GM23338 (cell line): ENCODE data around the gene MAPK7. TPM values are rescaled to one million over a fixed set of nuclear protein-coding genes. Genes with fewer than 3 reads are reported as not detected.

Experiments
- ATAC-seq: fragments of 200-7000 bp; cut with Tn5 transposase; 3 replicates; pipeline ENCODE4 v1.9.1; 2020
- DNase-seq: peaks from one replicate; pipeline ENCODE4 v3.0.0-alpha.2; 2015; ENCODE audit warnings: low spot score
- H2AFZ ChIP-seq: fragments of 200-600 bp; sonication (generic); 2 replicates; pipeline ENCODE4 v1.8.0; 2016; ENCODE audit warnings: antibody characterized with exemption, mild to moderate bottlenecking, moderate library complexity
- H3F3A ChIP-seq: fragments of 200-600 bp; sonication (generic); replicated peaks from 2 replicates; pipeline ENCODE4 v1.8.0; 2017; ENCODE audit warnings: antibody characterized with exemption, mixed run types, low read depth
- H3K27ac ChIP-seq: fragments of 200-600 bp; sonication (generic); 2 replicates; pipeline ENCODE4 v1.6.1; 2016; ENCODE audit warnings: low read depth
- H3K27me3 ChIP-seq: fragments of 200-600 bp; sonication (generic); 2 replicates; pipeline ENCODE4 v1.8.0; 2016; ENCODE audit warnings: mild to moderate bottlenecking, mixed run types, moderate library complexity; ENCODE audit not compliant: insufficient read depth
- H3K36me3 ChIP-seq: fragments of 200-600 bp; sonication (generic); 2 replicates; pipeline ENCODE4 v1.8.0; 2016; ENCODE audit warnings: mild to moderate bottlenecking; ENCODE audit not compliant: insufficient read depth
- H3K4me1 ChIP-seq: fragments of 200-600 bp; sonication (generic); 2 replicates; pipeline ENCODE4 v1.8.0; 2016; ENCODE audit warnings: mild to moderate bottlenecking, moderate library complexity; ENCODE audit not compliant: insufficient read depth
- H3K4me2 ChIP-seq: fragments of 200-600 bp; sonication (generic); 2 replicates; pipeline ENCODE4 v1.7.1; 2017; ENCODE audit warnings: mixed run types
- H3K4me3 ChIP-seq: fragments of 200-600 bp; sonication (generic); 2 replicates; pipeline ENCODE4 v1.6.1; 2016; ENCODE audit warnings: mixed run types
- H3K79me2 ChIP-seq: fragments of 200-600 bp; sonication (generic); replicated peaks from 2 replicates; pipeline ENCODE4 v1.8.0; 2017; ENCODE audit warnings: mild to moderate bottlenecking; ENCODE audit not compliant: insufficient read depth
- H3K9me2 ChIP-seq: fragments of 200-600 bp; sonication (generic); 2 replicates; pipeline ENCODE4 v1.8.0; 2017; ENCODE audit not compliant: insufficient read depth
- H4K20me1 ChIP-seq: fragments of 200-600 bp; sonication (generic); replicated peaks from 2 replicates; pipeline ENCODE4 v1.8.0; 2017; ENCODE audit warnings: mild to moderate bottlenecking; ENCODE audit not compliant: insufficient read depth
- H3K27ac Mint-ChIP-seq: 2 replicates; pipeline ENCODE4 v1.8.0; 2020; ENCODE audit warnings: inconsistent platforms, mild to moderate bottlenecking, moderate library complexity, mixed read lengths
- H3K27me3 Mint-ChIP-seq: 3 replicates; pipeline ENCODE4 v1.8.0; 2022; ENCODE audit warnings: low read depth, mild to moderate bottlenecking, moderate library complexity, mixed read lengths, inconsistent platforms; ENCODE audit not compliant: insufficient read depth, poor library complexity
- H3K36me3 Mint-ChIP-seq: 3 replicates; pipeline ENCODE4 v1.8.0; 2021; ENCODE audit warnings: low read depth, mild to moderate bottlenecking, inconsistent platforms, moderate library complexity, mixed read lengths
- H3K4me1 Mint-ChIP-seq: 3 replicates; pipeline ENCODE4 v1.8.0; 2020; ENCODE audit warnings: mild to moderate bottlenecking, inconsistent platforms, mixed read lengths
- H3K4me3 Mint-ChIP-seq: 3 replicates; pipeline ENCODE4 v1.8.0; 2021; ENCODE audit warnings: moderate library complexity, mild to moderate bottlenecking, inconsistent platforms, mixed read lengths
- H3K9me3 Mint-ChIP-seq: 3 replicates; pipeline ENCODE4 v1.8.0; 2020; ENCODE audit warnings: moderate library complexity, mild to moderate bottlenecking, inconsistent platforms, mixed read lengths
- CREB1 ChIP-seq: fragments of 250-450 bp; sonication (Bioruptor Pico); IDR thresholded peaks from 2 replicates; pipeline ENCODE4 v1.5.0; 2020; ENCODE audit warnings: low read depth, mild to moderate bottlenecking, moderate library complexity
- EZH2 ChIP-seq: fragments of 200-600 bp; sonication (generic); IDR thresholded peaks from one replicate; pipeline ENCODE4 v1.8.0; 2017; ENCODE audit warnings: antibody characterized with exemption, mild to moderate bottlenecking, low read depth; ENCODE audit not compliant: unreplicated experiment
- EZH2phosphoT487 ChIP-seq: fragments of 200-600 bp; sonication (generic); IDR thresholded peaks from one replicate; pipeline ENCODE4 v1.8.1; 2018; ENCODE audit warnings: antibody characterized with exemption; ENCODE audit not compliant: unreplicated experiment
- JUNB ChIP-seq: IDR thresholded peaks from one replicate; pipeline ENCODE4 v1.6.1; 2016; ENCODE audit warnings: antibody characterized with exemption; ENCODE audit not compliant: unreplicated experiment
- NANOG ChIP-seq: IDR thresholded peaks from 2 replicates; pipeline ENCODE4 v1.6.1; 2016; ENCODE audit warnings: antibody characterized with exemption, borderline replicate concordance
- POLR2AphosphoS5 ChIP-seq: IDR thresholded peaks from 2 replicates; pipeline ENCODE4 v1.6.1; 2016; ENCODE audit warnings: antibody characterized with exemption, low read depth
- STAT1 ChIP-seq: IDR thresholded peaks from one replicate; pipeline ENCODE4 v1.6.1; 2016; ENCODE audit warnings: antibody characterized with exemption; ENCODE audit not compliant: unreplicated experiment
- ZNF114 ChIP-seq: fragments of 250-450 bp; sonication (Bioruptor Pico); IDR thresholded peaks from 2 replicates; pipeline ENCODE4 v1.5.0; 2020; ENCODE audit warnings: mild to moderate bottlenecking, moderate library complexity
- ZNF331 ChIP-seq: fragments of 250-450 bp; sonication (Bioruptor Pico); IDR thresholded peaks from 2 replicates; pipeline ENCODE4 v1.5.0; 2020; ENCODE audit warnings: low read depth, mild to moderate bottlenecking, moderate library complexity
- polyA plus RNA-seq: library from polyadenylated mRNA; unstranded; fragments of >200 nt; fragmentation: Nextera tagmentation; extraction: Ambion mirVana; gene quantifications from 2 replicates; pipeline ENCODE4 v1.2.1, GENCODE V29; 2016
- total RNA-seq: library from RNA; depleted of rRNA; stranded (reverse); fragments of >200 nt; shearing (Covaris generic); gene quantifications from 2 replicates; pipeline ENCODE4 v1.2.3, GENCODE V29; 2014
- TF ChIP-seq, protein P1 (sequence below), 2 experiments: fragments of 200-600 bp in 1 of 2; sonication (generic) in 1 of 2; conservative IDR thresholded peaks; 2 replicates each; pipeline versions ENCODE4 v1.5.1 to v1.6.1; 2016 to 2017; ENCODE audit warnings: antibody characterized with exemption in 2 of 2, low read depth in 2 of 2, mild to moderate bottlenecking in 2 of 2, moderate library complexity in 1 of 2
- TF ChIP-seq, protein P2 (sequence below): IDR thresholded peaks from 2 replicates; pipeline ENCODE4 v1.6.1; 2016; ENCODE audit warnings: antibody characterized with exemption
- TF ChIP-seq, protein P3 (sequence below): fragments of 250-450 bp; sonication (Bioruptor Pico); IDR thresholded peaks from 2 replicates; pipeline ENCODE4 v1.5.0; 2020; ENCODE audit warnings: mild to moderate bottlenecking, moderate library complexity
- TF ChIP-seq, protein P4 (sequence below): IDR thresholded peaks from one replicate; pipeline ENCODE4 v1.6.1; 2018; ENCODE audit warnings: antibody characterized with exemption; ENCODE audit not compliant: unreplicated experiment

MAPK7 gene
- total and polyA plus RNA-seq, 2 experiments from 2014 or later = 15.5 to 53.1 TPM

DNA sequence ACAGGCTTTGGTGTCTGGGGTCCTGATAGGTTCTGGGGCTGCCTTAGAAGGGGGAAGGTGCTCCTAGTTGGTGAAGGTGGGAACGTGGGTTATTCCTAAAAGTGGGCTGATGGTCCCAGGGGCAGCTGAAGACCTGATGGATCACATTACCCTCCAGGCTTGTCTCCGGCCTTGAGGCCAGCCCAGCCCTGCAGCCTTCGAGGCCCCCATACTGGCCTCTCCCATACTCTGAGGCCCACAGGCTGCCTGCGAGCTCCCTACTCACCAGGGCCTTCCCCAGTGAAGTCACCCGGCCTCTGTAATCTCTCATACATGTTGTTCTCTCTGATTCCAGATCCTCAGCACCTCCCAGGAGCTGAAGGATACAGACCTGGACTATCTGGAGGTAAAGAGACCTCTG is 35.5 kb downstream of the MAPK7 start:
- H4K20me1 ChIP-seq = no peaks in the 10 kb centered on the region
- 0 out of 2 replicates have a peak, but pooled peaks cover 3% of the 10 kb centered on the region for H3K9me2 ChIP-seq
- H3K4me3 ChIP-seq = no peak overlapping the region
- H3K4me2 ChIP-seq = no peak overlapping the region
- no peak overlapping the region for H3K27ac ChIP-seq
- TF ChIP-seq ZNF114 (CRISPR knock-in tag) = no peak
- TF ChIP-seq NANOG = no peak
- TF ChIP-seq CREB1 = no peak
- no peak for TF ChIP-seq STAT1
- no peak for TF ChIP-seq JUNB
- TF ChIP-seq POLR2AphosphoS5 = no peak
- TF ChIP-seq, protein P1, sequence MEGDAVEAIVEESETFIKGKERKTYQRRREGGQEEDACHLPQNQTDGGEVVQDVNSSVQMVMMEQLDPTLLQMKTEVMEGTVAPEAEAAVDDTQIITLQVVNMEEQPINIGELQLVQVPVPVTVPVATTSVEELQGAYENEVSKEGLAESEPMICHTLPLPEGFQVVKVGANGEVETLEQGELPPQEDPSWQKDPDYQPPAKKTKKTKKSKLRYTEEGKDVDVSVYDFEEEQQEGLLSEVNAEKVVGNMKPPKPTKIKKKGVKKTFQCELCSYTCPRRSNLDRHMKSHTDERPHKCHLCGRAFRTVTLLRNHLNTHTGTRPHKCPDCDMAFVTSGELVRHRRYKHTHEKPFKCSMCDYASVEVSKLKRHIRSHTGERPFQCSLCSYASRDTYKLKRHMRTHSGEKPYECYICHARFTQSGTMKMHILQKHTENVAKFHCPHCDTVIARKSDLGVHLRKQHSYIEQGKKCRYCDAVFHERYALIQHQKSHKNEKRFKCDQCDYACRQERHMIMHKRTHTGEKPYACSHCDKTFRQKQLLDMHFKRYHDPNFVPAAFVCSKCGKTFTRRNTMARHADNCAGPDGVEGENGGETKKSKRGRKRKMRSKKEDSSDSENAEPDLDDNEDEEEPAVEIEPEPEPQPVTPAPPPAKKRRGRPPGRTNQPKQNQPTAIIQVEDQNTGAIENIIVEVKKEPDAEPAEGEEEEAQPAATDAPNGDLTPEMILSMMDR (conservative IDR thresholded peaks at IDR 0.05; ENCODE audit: low read depth in 2 of 2) = no peak
- TF ChIP-seq, protein P2, sequence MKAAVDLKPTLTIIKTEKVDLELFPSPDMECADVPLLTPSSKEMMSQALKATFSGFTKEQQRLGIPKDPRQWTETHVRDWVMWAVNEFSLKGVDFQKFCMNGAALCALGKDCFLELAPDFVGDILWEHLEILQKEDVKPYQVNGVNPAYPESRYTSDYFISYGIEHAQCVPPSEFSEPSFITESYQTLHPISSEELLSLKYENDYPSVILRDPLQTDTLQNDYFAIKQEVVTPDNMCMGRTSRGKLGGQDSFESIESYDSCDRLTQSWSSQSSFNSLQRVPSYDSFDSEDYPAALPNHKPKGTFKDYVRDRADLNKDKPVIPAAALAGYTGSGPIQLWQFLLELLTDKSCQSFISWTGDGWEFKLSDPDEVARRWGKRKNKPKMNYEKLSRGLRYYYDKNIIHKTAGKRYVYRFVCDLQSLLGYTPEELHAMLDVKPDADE = no peak
- TF ChIP-seq, protein P3, sequence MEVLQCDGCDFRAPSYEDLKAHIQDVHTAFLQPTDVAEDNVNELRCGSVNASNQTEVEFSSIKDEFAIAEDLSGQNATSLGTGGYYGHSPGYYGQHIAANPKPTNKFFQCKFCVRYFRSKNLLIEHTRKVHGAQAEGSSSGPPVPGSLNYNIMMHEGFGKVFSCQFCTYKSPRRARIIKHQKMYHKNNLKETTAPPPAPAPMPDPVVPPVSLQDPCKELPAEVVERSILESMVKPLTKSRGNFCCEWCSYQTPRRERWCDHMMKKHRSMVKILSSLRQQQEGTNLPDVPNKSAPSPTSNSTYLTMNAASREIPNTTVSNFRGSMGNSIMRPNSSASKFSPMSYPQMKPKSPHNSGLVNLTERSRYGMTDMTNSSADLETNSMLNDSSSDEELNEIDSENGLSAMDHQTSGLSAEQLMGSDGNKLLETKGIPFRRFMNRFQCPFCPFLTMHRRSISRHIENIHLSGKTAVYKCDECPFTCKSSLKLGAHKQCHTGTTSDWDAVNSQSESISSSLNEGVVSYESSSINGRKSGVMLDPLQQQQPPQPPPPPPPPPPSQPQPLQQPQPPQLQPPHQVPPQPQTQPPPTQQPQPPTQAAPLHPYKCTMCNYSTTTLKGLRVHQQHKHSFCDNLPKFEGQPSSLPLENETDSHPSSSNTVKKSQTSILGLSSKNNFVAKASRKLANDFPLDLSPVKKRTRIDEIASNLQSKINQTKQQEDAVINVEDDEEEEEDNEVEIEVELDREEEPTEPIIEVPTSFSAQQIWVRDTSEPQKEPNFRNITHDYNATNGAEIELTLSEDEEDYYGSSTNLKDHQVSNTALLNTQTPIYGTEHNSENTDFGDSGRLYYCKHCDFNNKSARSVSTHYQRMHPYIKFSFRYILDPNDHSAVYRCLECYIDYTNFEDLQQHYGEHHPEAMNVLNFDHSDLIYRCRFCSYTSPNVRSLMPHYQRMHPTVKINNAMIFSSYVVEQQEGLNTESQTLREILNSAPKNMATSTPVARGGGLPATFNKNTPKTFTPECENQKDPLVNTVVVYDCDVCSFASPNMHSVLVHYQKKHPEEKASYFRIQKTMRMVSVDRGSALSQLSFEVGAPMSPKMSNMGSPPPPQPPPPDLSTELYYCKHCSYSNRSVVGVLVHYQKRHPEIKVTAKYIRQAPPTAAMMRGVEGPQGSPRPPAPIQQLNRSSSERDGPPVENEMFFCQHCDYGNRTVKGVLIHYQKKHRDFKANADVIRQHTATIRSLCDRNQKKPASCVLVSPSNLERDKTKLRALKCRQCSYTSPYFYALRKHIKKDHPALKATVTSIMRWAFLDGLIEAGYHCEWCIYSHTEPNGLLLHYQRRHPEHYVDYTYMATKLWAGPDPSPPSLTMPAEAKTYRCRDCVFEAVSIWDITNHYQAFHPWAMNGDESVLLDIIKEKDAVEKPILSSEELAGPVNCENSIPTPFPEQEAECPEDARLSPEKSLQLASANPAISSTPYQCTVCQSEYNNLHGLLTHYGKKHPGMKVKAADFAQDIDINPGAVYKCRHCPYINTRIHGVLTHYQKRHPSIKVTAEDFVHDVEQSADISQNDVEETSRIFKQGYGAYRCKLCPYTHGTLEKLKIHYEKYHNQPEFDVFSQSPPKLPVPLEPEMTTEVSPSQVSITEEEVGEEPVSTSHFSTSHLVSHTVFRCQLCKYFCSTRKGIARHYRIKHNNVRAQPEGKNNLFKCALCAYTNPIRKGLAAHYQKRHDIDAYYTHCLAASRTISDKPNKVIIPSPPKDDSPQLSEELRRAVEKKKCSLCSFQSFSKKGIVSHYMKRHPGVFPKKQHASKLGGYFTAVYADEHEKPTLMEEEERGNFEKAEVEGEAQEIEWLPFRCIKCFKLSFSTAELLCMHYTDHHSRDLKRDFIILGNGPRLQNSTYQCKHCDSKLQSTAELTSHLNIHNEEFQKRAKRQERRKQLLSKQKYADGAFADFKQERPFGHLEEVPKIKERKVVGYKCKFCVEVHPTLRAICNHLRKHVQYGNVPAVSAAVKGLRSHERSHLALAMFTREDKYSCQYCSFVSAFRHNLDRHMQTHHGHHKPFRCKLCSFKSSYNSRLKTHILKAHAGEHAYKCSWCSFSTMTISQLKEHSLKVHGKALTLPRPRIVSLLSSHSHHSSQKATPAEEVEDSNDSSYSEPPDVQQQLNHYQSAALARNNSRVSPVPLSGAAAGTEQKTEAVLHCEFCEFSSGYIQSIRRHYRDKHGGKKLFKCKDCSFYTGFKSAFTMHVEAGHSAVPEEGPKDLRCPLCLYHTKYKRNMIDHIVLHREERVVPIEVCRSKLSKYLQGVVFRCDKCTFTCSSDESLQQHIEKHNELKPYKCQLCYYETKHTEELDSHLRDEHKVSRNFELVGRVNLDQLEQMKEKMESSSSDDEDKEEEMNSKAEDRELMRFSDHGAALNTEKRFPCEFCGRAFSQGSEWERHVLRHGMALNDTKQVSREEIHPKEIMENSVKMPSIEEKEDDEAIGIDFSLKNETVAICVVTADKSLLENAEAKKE (CRISPR knock-in tag) = no peak
- TF ChIP-seq, protein P4, sequence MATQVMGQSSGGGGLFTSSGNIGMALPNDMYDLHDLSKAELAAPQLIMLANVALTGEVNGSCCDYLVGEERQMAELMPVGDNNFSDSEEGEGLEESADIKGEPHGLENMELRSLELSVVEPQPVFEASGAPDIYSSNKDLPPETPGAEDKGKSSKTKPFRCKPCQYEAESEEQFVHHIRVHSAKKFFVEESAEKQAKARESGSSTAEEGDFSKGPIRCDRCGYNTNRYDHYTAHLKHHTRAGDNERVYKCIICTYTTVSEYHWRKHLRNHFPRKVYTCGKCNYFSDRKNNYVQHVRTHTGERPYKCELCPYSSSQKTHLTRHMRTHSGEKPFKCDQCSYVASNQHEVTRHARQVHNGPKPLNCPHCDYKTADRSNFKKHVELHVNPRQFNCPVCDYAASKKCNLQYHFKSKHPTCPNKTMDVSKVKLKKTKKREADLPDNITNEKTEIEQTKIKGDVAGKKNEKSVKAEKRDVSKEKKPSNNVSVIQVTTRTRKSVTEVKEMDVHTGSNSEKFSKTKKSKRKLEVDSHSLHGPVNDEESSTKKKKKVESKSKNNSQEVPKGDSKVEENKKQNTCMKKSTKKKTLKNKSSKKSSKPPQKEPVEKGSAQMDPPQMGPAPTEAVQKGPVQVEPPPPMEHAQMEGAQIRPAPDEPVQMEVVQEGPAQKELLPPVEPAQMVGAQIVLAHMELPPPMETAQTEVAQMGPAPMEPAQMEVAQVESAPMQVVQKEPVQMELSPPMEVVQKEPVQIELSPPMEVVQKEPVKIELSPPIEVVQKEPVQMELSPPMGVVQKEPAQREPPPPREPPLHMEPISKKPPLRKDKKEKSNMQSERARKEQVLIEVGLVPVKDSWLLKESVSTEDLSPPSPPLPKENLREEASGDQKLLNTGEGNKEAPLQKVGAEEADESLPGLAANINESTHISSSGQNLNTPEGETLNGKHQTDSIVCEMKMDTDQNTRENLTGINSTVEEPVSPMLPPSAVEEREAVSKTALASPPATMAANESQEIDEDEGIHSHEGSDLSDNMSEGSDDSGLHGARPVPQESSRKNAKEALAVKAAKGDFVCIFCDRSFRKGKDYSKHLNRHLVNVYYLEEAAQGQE = no peak
- no peak for TF ChIP-seq EZH2phosphoT487
- TF ChIP-seq ZNF331 (CRISPR knock-in tag) = no peak
- TF ChIP-seq EZH2 = no peak
- Mint-ChIP-seq H3K27me3 (peaks cover 13% of the 10 kb centered on the region), H3K4me3 (no peak overlapping the region), H3K36me3 (no peaks in the 10 kb centered on the region; the same call in 2 of the 3 replicates), H3K9me3 (no peaks in the 10 kb centered on the region), H3K4me1 (peaks cover 17% of the 10 kb centered on the region), H3K27ac (no peak overlapping the region)
- H3K27me3 ChIP-seq = no peaks in the 10 kb centered on the region
- ATAC-seq = no peak
- peaks cover 15% of the 10 kb centered on the region for H3K4me1 ChIP-seq
- no peak overlapping the region for H2AFZ ChIP-seq
- DNase-seq = no peak
- no peaks in the 10 kb centered on the region for H3K36me3 ChIP-seq
- no peaks in the 10 kb centered on the region for H3F3A ChIP-seq
- no peaks in the 10 kb centered on the region for H3K79me2 ChIP-seq
